Measurements from ENCODE around the gene AKT2. TPM values are rescaled to one million over a fixed set of nuclear protein-coding genes. Genes with fewer than 3 reads are reported as not detected.

AKT2 gene
- polyA plus RNA-seq, 3 donors = 11.4 to 122 (median 16.3) TPM

- no peak for TF ChIP-seq CTCF (IDR thresholded peaks at IDR 0.05)
- Mint-ChIP-seq H3K36me3 (peaks cover 45 to 66% of the 10 kb centered on the region in 2 donors), H3K4me3 (no peak overlapping the region), H3K27me3 (ENCODE audit: low read depth in 3 of 3) (peaks cover 0 to 3% (median 0%) of the 10 kb centered on the region in 3 donors), H3K9me3 (peaks cover 0 to 2% (median 0%) of the 10 kb centered on the region in 7 donors), H3K4me1 (peaks cover 13% of the 10 kb centered on the region), H3K27ac (peak overlapping the region in 3 of 7 donors; percentile 15 to 41 (median 34))
- H3K9ac ChIP-seq (ENCODE audit: insufficient read depth, low read length, poor library complexity, severe bottlenecking) = no peak overlapping the region
- H3K4me3 ChIP-seq (replicated peaks in 1 of 3; ENCODE audit: low read depth in 2 of 3, low read length in 3 of 3) = no peak overlapping the region
- H3K9me3 ChIP-seq (replicated peaks in 1 of 2; ENCODE audit: control insufficient read depth in 1 of 2, insufficient read depth in 1 of 2, low read length in 2 of 2) = no peaks in the 10 kb centered on the region
- WGBS (ENCODE audit: insufficient coverage) = 95% methylated on average over 14 of the region's 15 CpGs
- H2AFZ ChIP-seq (ENCODE audit: insufficient read depth, low read depth, low read length, poor library complexity, severe bottlenecking) = no peak overlapping the region
- H3K4me1 ChIP-seq (ENCODE audit: control insufficient read depth in 1 of 2, insufficient read depth in 2 of 2, low read length in 2 of 2) = peaks cover 2 to 8% of the 10 kb centered on the region in 2 donors
- H3K79me2 ChIP-seq (ENCODE audit: insufficient read depth, low read length) = peaks cover 75% of the 10 kb centered on the region
- no peak overlapping the region for H3K4me2 ChIP-seq (replicated peaks; ENCODE audit: extremely low read depth, low read length, poor library complexity, severe bottlenecking)
- H4K20me1 ChIP-seq (ENCODE audit: insufficient read depth, low read length) = peaks cover 97% of the 10 kb centered on the region
- H3K27ac ChIP-seq (ENCODE audit: low read depth in 1 of 2, low read length in 2 of 2) = no peak overlapping the region
- DNase-seq = no peak
- peaks cover 38 to 69% of the 10 kb centered on the region in 2 donors for H3K36me3 ChIP-seq (replicated peaks in 1 of 2; ENCODE audit: control insufficient read depth in 1 of 2, insufficient read depth in 2 of 2, low read length in 2 of 2)
- intact Hi-C loops (cut with micrococcal nuclease) = no loop called here
- no peaks in the 10 kb centered on the region for H3K27me3 ChIP-seq (ENCODE audit: control insufficient read depth in 2 of 2, insufficient read depth in 2 of 2, low read length in 2 of 2)
Measured at GRCh38 chr19:40266912-40267600, 18.1 kb downstream of the AKT2 start.

GRCh38 chr19:40266119-40266518 is 19.0 kb downstream of the AKT2 start:
- peaks cover 44 to 65% of the 10 kb centered on the region in 2 donors for H3K36me3 Mint-ChIP-seq
- no peak overlapping the region for H3K9ac ChIP-seq (ENCODE audit: insufficient read depth, low read length, poor library complexity, severe bottlenecking)
- no peak overlapping the region for H3K27ac ChIP-seq (ENCODE audit: low read depth in 1 of 2, low read length in 2 of 2)
- peak overlapping the region in 2 of 7 donors; percentile 61 to 77 for H3K27ac Mint-ChIP-seq
- DNase-seq = no peak
- no peak for TF ChIP-seq CTCF (IDR thresholded peaks at IDR 0.05)
- H3K4me1 Mint-ChIP-seq = peaks cover 20% of the 10 kb centered on the region
- peaks cover 12 to 17% of the 10 kb centered on the region in 2 donors for H3K4me1 ChIP-seq (ENCODE audit: control insufficient read depth in 1 of 2, insufficient read depth in 2 of 2, low read length in 2 of 2)
- H3K36me3 ChIP-seq (replicated peaks in 1 of 2; ENCODE audit: control insufficient read depth in 1 of 2, insufficient read depth in 2 of 2, low read length in 2 of 2) = peaks cover 38 to 68% of the 10 kb centered on the region in 2 donors
- no peaks in the 10 kb centered on the region for H3K27me3 ChIP-seq (ENCODE audit: control insufficient read depth in 2 of 2, insufficient read depth in 2 of 2, low read length in 2 of 2)
- no peak overlapping the region for H2AFZ ChIP-seq (ENCODE audit: insufficient read depth, low read depth, low read length, poor library complexity, severe bottlenecking)
- H4K20me1 ChIP-seq (ENCODE audit: insufficient read depth, low read length) = peaks cover 95% of the 10 kb centered on the region
- H3K4me2 ChIP-seq (replicated peaks; ENCODE audit: extremely low read depth, low read length, poor library complexity, severe bottlenecking) = no peak overlapping the region
- peaks cover 66% of the 10 kb centered on the region for H3K79me2 ChIP-seq (ENCODE audit: insufficient read depth, low read length)
- intact Hi-C loops (cut with micrococcal nuclease) = no loop called here
- no peak overlapping the region for H3K4me3 Mint-ChIP-seq
- H3K9me3 Mint-ChIP-seq = peaks cover 0 to 2% (median 0%) of the 10 kb centered on the region in 7 donors
- H3K4me3 ChIP-seq (replicated peaks in 1 of 3; ENCODE audit: low read depth in 2 of 3, low read length in 3 of 3) = no peak overlapping the region
- H3K9me3 ChIP-seq (replicated peaks in 1 of 2; ENCODE audit: control insufficient read depth in 1 of 2, insufficient read depth in 1 of 2, low read length in 2 of 2) = no peaks in the 10 kb centered on the region
- WGBS (ENCODE audit: insufficient coverage) = 92% methylated on average over 16 of the region's 17 CpGs
- H3K27me3 Mint-ChIP-seq (ENCODE audit: low read depth in 3 of 3) = peaks cover 0 to 3% (median 0%) of the 10 kb centered on the region in 3 donors
